SK-N-SH (cell line): ENCODE results near the gene SLC8A2. TPM values are rescaled to one million over a fixed set of nuclear protein-coding genes. Genes with fewer than 3 reads are reported as not detected.

ENCODE experiments used
- CTCF ChIA-PET: fragments of 300-600, 350-600 bp; formaldehyde crosslinking; extraction: SDS; loops from one replicate; lab custom pipeline; 2021; lab: Yijun Ruan, JAX
- POLR2A ChIA-PET: fragments of 350-600 bp; sonication (Branson Sonifier 250); formaldehyde crosslinking; extraction: SDS; loops from one replicate; lab custom pipeline; 2020; ENCODE audit warnings: antibody characterized with exemption, inconsistent platforms; lab: Yijun Ruan, JAX
- DNase-seq: peaks from one replicate; pipeline ENCODE4 v3.0.0; 2012
- H2AFZ ChIP-seq: fragments of 200-600 bp; sonication (generic); 2 replicates; pipeline ENCODE4 v1.8.1; 2016; ENCODE audit warnings: antibody characterized with exemption, mild to moderate bottlenecking, low read depth
- H3F3A ChIP-seq: fragments of 200-600 bp; sonication (generic); replicated peaks from 2 replicates; pipeline ENCODE3; 2016; ENCODE audit warnings: antibody characterized with exemption, mild to moderate bottlenecking; ENCODE audit not compliant: insufficient read depth
- H3K27ac ChIP-seq, 2 experiments: fragments of 200-500 bp in 1 of 2; fragments of 200-600 bp in 1 of 2; sonication (Bioruptor generic) in 1 of 2; sonication (generic), shearing (Covaris generic) in 1 of 2; 2 replicates each; pipeline versions ENCODE4 v1.5.1 to v1.6.1; 2014 to 2016; ENCODE audit warnings: low read depth in 2 of 2, inconsistent platforms in 1 of 2, low read length in 1 of 2, mild to moderate bottlenecking in 1 of 2, mixed read lengths in 1 of 2
- H3K27me3 ChIP-seq: fragments of 200-600 bp; sonication (generic), shearing (Covaris generic); 2 replicates; pipeline ENCODE4 v1.6.1; 2016; ENCODE audit warnings: mixed run types; ENCODE audit not compliant: insufficient read depth
- H3K36me3 ChIP-seq, 2 experiments: fragments of 200-500 bp in 1 of 2; fragments of 200-600 bp in 1 of 2; sonication (Bioruptor generic) in 1 of 2; sonication (generic) in 1 of 2; replicated peaks in 1 of 2; 2 replicates each; pipeline versions ENCODE3 to v1.5.1; 2014 to 2016; ENCODE audit warnings: low read length in 1 of 2, mild to moderate bottlenecking in 1 of 2; ENCODE audit not compliant: insufficient read depth in 2 of 2, control insufficient read depth in 1 of 2
- H3K4me1 ChIP-seq, 2 experiments: fragments of 200-500 bp in 1 of 2; fragments of 200-600 bp in 1 of 2; sonication (Bioruptor generic) in 1 of 2; sonication (generic), shearing (Covaris generic) in 1 of 2; 2 replicates each; pipeline versions ENCODE4 v1.5.1 to v1.6.1; 2014 to 2016; ENCODE audit warnings: low read depth in 1 of 2, low read length in 1 of 2, mixed run types in 1 of 2; ENCODE audit not compliant: insufficient read depth in 2 of 2, control insufficient read depth in 1 of 2
- H3K4me2 ChIP-seq: fragments of 200-600 bp; sonication (generic), shearing (Covaris generic); 2 replicates; pipeline ENCODE4 v1.6.1; 2017; ENCODE audit warnings: mixed run types
- H3K4me3 ChIP-seq, 2 experiments: fragments of 200-500 bp in 1 of 2; fragments of 200-600 bp in 1 of 2; sonication (Bioruptor generic) in 1 of 2; sonication (generic), shearing (Covaris generic) in 1 of 2; 2 replicates each; pipeline versions ENCODE4 v1.5.1 to v1.8.1; 2014 to 2016; ENCODE audit warnings: low read depth in 2 of 2, inconsistent platforms in 1 of 2, low read length in 1 of 2, mild to moderate bottlenecking in 1 of 2, mixed read lengths in 1 of 2, moderate library complexity in 1 of 2
- H3K79me2 ChIP-seq: fragments of 200-600 bp; sonication (generic); 2 replicates; pipeline ENCODE4 v1.8.1; 2017; ENCODE audit warnings: mild to moderate bottlenecking; ENCODE audit not compliant: insufficient read depth
- H3K9ac ChIP-seq: fragments of 200-600 bp; sonication (generic); 2 replicates; pipeline ENCODE4 v1.6.1; 2017; ENCODE audit warnings: mixed run types
- H3K9me2 ChIP-seq: fragments of 200-600 bp; sonication (generic); 2 replicates; pipeline ENCODE4 v1.6.1; 2017; ENCODE audit warnings: mixed run types
- H3K9me3 ChIP-seq: fragments of 200-600 bp; sonication (generic); 2 replicates; pipeline ENCODE4 v1.6.1; 2017; ENCODE audit warnings: mixed run types, mild to moderate bottlenecking, moderate library complexity
- H4K20me1 ChIP-seq: fragments of 200-600 bp; sonication (generic); 2 replicates; pipeline ENCODE4 v1.6.1; 2017; ENCODE audit warnings: mild to moderate bottlenecking, mixed run types; ENCODE audit not compliant: insufficient read depth
- FOSL2 ChIP-seq: IDR thresholded peaks from 2 replicates; pipeline ENCODE4 v1.4.0; 2012; ENCODE audit warnings: low read depth, mild to moderate bottlenecking, moderate library complexity, borderline replicate concordance
- FOXM1 ChIP-seq: IDR thresholded peaks from 2 replicates; pipeline ENCODE4 v1.4.0; 2012; ENCODE audit warnings: low read depth, mild to moderate bottlenecking
- GABPA ChIP-seq: IDR thresholded peaks from 2 replicates; pipeline ENCODE4 v1.4.0; 2012; ENCODE audit warnings: low read depth, mild to moderate bottlenecking
- GATA2 ChIP-seq: sonication (generic); formaldehyde crosslinking; IDR thresholded peaks from 2 replicates; pipeline ENCODE4 v1.5.0; 2020; ENCODE audit warnings: mild to moderate bottlenecking, missing genetic modification reagents
- JUND ChIP-seq: IDR thresholded peaks from 2 replicates; pipeline ENCODE4 v1.4.0; 2012
- MEF2A ChIP-seq: IDR thresholded peaks from 2 replicates; pipeline ENCODE4 v1.4.0; 2012; ENCODE audit warnings: low read depth, borderline replicate concordance
- NRF1 ChIP-seq: IDR thresholded peaks from 2 replicates; pipeline ENCODE4 v1.6.1; 2012; ENCODE audit warnings: low read depth, mild to moderate bottlenecking, low read length
- RCOR1 ChIP-seq: fragments of 150-350 bp; IDR thresholded peaks from 2 replicates; pipeline ENCODE4 v1.6.1; 2017; ENCODE audit warnings: antibody characterized with exemption, low read length
- RFX5 ChIP-seq: IDR thresholded peaks from 2 replicates; pipeline ENCODE4 v1.6.1; 2012; ENCODE audit warnings: mild to moderate bottlenecking, improper control_type of control experiment, low read length
- SIN3A ChIP-seq: IDR thresholded peaks from 2 replicates; pipeline ENCODE4 v1.6.1; 2012; ENCODE audit warnings: low read depth, mild to moderate bottlenecking, low read length, moderate library complexity, borderline replicate concordance
- TCF12 ChIP-seq: IDR thresholded peaks from 2 replicates; pipeline ENCODE4 v1.4.0; 2012
- WGBS: methylation state at CpG from one replicate; pipeline ENCODE4 v1.1.6; 2017; ENCODE audit warnings: low lambda C conversion rate; 5-methylcytosine and 5-hydroxymethylcytosine counted together
- polyA plus RNA-seq, 3 experiments: library from polyadenylated mRNA; depleted of rRNA; stranded (reverse); fragments of >200 nt; gene quantifications; 2 replicates each; pipeline ENCODE4 v1.2.3, GENCODE V29; 2012
- TF ChIP-seq, protein P1 (sequence below): IDR thresholded peaks from 2 replicates; pipeline ENCODE4 v1.4.0; 2012; ENCODE audit warnings: low read depth, borderline replicate concordance
- TF ChIP-seq, protein P2 (sequence below): fragments of 200-600 bp; sonication (generic); IDR thresholded peaks from 2 replicates; pipeline ENCODE4 v1.6.1; 2017; ENCODE audit warnings: antibody characterized with exemption, mild to moderate bottlenecking, moderate library complexity

SLC8A2 gene
- polyA plus RNA-seq, 1 of the 3 experiments (the other 2 are of a cell fraction) = 0.58 TPM

DNA sequence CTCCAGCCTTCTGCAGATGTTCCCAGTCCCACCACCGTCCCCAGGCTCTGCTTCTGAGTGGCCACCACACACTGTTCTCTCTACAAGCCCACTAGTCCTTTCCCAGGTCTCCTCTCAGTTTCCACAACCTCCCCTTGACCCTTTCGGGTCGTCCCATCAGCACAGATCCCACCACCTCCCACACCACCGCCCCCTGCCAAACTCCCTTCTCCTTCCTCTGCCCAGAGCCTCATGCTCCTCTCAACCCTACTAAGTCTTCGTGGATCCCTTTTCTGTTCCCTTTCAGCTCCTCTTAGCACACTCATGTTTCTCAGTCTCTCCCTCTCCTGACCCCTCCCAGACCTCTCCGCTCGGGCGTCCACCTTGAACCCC is 41.2 kb upstream of the SLC8A2 start:
- POLR2A ChIA-PET = no interaction called here
- no peaks in the 10 kb centered on the region for H3K27me3 ChIP-seq
- 70% methylated on average over 8 of the region's 8 CpGs for WGBS
- no peaks in the 10 kb centered on the region for H3F3A ChIP-seq
- peaks cover 15 to 21% of the 10 kb centered on the region in 2 experiments; a peak in 3 of 4 replicates for H3K4me1 ChIP-seq
- H3K4me3 ChIP-seq = no peak overlapping the region; a peak in 1 of 4 replicates
- CTCF ChIA-PET = interaction anchor here (1.3 to 7.9 kb wide), 2 partner anchors 77 to 200 kb away, joined by 3 to 168 read pairs; no protein-coding TSS in a partner anchor
- no peak overlapping the region for H3K27ac ChIP-seq
- H3K9me2 ChIP-seq = no peaks in the 10 kb centered on the region
- H3K36me3 ChIP-seq = peaks cover 0 to 3% of the 10 kb centered on the region in 2 experiments
- no peak for TF ChIP-seq GATA2 (CRISPR knock-in tag)
- no peak for TF ChIP-seq GABPA
- no peak for TF ChIP-seq NRF1
- TF ChIP-seq RCOR1 = no peak
- no peak for TF ChIP-seq FOXM1
- TF ChIP-seq SIN3A = no peak
- TF ChIP-seq RFX5 = no peak
- no peak for TF ChIP-seq TCF12
- TF ChIP-seq, protein P1, sequence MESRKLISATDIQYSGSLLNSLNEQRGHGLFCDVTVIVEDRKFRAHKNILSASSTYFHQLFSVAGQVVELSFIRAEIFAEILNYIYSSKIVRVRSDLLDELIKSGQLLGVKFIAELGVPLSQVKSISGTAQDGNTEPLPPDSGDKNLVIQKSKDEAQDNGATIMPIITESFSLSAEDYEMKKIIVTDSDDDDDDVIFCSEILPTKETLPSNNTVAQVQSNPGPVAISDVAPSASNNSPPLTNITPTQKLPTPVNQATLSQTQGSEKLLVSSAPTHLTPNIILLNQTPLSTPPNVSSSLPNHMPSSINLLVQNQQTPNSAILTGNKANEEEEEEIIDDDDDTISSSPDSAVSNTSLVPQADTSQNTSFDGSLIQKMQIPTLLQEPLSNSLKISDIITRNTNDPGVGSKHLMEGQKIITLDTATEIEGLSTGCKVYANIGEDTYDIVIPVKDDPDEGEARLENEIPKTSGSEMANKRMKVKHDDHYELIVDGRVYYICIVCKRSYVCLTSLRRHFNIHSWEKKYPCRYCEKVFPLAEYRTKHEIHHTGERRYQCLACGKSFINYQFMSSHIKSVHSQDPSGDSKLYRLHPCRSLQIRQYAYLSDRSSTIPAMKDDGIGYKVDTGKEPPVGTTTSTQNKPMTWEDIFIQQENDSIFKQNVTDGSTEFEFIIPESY = no peak
- TF ChIP-seq MEF2A = no peak
- no peak for TF ChIP-seq FOSL2
- TF ChIP-seq, protein P2, sequence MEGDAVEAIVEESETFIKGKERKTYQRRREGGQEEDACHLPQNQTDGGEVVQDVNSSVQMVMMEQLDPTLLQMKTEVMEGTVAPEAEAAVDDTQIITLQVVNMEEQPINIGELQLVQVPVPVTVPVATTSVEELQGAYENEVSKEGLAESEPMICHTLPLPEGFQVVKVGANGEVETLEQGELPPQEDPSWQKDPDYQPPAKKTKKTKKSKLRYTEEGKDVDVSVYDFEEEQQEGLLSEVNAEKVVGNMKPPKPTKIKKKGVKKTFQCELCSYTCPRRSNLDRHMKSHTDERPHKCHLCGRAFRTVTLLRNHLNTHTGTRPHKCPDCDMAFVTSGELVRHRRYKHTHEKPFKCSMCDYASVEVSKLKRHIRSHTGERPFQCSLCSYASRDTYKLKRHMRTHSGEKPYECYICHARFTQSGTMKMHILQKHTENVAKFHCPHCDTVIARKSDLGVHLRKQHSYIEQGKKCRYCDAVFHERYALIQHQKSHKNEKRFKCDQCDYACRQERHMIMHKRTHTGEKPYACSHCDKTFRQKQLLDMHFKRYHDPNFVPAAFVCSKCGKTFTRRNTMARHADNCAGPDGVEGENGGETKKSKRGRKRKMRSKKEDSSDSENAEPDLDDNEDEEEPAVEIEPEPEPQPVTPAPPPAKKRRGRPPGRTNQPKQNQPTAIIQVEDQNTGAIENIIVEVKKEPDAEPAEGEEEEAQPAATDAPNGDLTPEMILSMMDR = no peak
- no peak for TF ChIP-seq JUND
- H3K79me2 ChIP-seq = peaks cover 64% of the 10 kb centered on the region
- H4K20me1 ChIP-seq = peaks cover 30% of the 10 kb centered on the region
- no peak for DNase-seq
- peak overlapping the region; percentile 99; the same call in 1 of the 2 replicates for H3K9ac ChIP-seq
- H3K4me2 ChIP-seq = peak overlapping the region; percentile 100
- no peaks in the 10 kb centered on the region for H3K9me3 ChIP-seq
- no peak overlapping the region for H2AFZ ChIP-seq

- ChIA-PET POLR2A (no interaction called here), CTCF (interaction anchor here (0.8 to 7.9 kb wide), 4 partner anchors 29 to 200 kb away, joined by 3 to 168 read pairs (median 3); no protein-coding TSS in a partner anchor)
- Histone ChIP-seq H3K36me3 (peaks cover 0 to 3% of the 10 kb centered on the region in 2 experiments), H3K4me1 (peaks cover 15 to 27% of the 10 kb centered on the region in 2 experiments; a peak in 3 of 4 replicates), H3K4me3 (no peak overlapping the region; a peak in 1 of 4 replicates), H3F3A (no peaks in the 10 kb centered on the region), H3K4me2 (peak overlapping the region; percentile 100), H3K9me2 (no peaks in the 10 kb centered on the region), H3K9me3 (no peaks in the 10 kb centered on the region), H2AFZ (no peak overlapping the region), H4K20me1 (peaks cover 36% of the 10 kb centered on the region), H3K9ac (no peak overlapping the region), H3K27me3 (no peaks in the 10 kb centered on the region), H3K27ac (no peak overlapping the region), H3K79me2 (peaks cover 69% of the 10 kb centered on the region)
- TF ChIP-seq RFX5 = no peak
- WGBS = 84% methylated on average over 11 of the region's 11 CpGs
- DNase-seq = no peak
Observed at GRCh38 chr19:47512183-47512947, 40.7 kb upstream of the SLC8A2 start.
